GM10266 (cell line): ENCODE measurements around the gene RAB22A.

ENCODE experiments used
- DNase-seq: peaks from one replicate; pipeline ENCODE4 v3.0.0; 2012; ENCODE audit errors: extremely low spot score
- CTCF ChIP-seq: IDR thresholded peaks from 2 replicates; pipeline ENCODE4 v1.5.1; 2012; ENCODE audit warnings: mild to moderate bottlenecking, low read depth; ENCODE audit not compliant: control insufficient read depth, insufficient read depth; ENCODE audit errors: missing control alignments

RAB22A gene

GRCh38 chr20:58340151-58340550, 30.6 kb downstream of the RAB22A start:
- no peak for DNase-seq
- no peak for TF ChIP-seq CTCF

- TF ChIP-seq CTCF, result no peak
- no peak for DNase-seq
Observed at GRCh38 chr20:58340853-58341252, 31.3 kb downstream of the RAB22A start.

- DNase-seq, result no peak
- TF ChIP-seq CTCF, result no peak
Observed at GRCh38 chr20:58342104-58342945, 32.8 kb downstream of the RAB22A start.

- no peak for DNase-seq
- TF ChIP-seq CTCF, result no peak
Observed at GRCh38 chr20:58344741-58345140, 35.2 kb downstream of the RAB22A start.

- no peak for DNase-seq
- no peak for TF ChIP-seq CTCF
Observed at GRCh38 chr20:58349570-58349969, 40.1 kb downstream of the RAB22A start.

- TF ChIP-seq CTCF, result no peak
- no peak for DNase-seq
Observed at GRCh38 chr20:58352468-58352867, 43.0 kb downstream of the RAB22A start.

- no peak for DNase-seq
- TF ChIP-seq CTCF, result no peak
Observed at GRCh38 chr20:58359441-58359840, 49.9 kb downstream of the RAB22A start.
